Measurements from ENCODE around the gene MRTFB. TPM values are rescaled to one million over a fixed set of nuclear protein-coding genes. Genes with fewer than 3 reads are reported as not detected.

The MRTFB gene
- total RNA-seq, 1 experiment from 2014 or later = 90.5 TPM

GRCh38 chr16:14314116-14314515 lies 243.0 kb downstream of the MRTFB start:
- ATAC-seq (no peak), DNase-seq (ENCODE audit: low read depth, low spot score) (no peak)
- Histone ChIP-seq H3K27me3 (ENCODE audit: control insufficient read depth, insufficient read depth, low read length) (no peaks in the 10 kb centered on the region), H3K4me3 (ENCODE audit: low read depth in 2 of 2, low read length in 2 of 2) (no peak overlapping the region), H3K4me1 (ENCODE audit: control insufficient read depth, insufficient read depth, low read length) (peaks cover 31% of the 10 kb centered on the region), H3K9me3 (ENCODE audit: control insufficient read depth, insufficient read depth, low read depth, low read length) (no peaks in the 10 kb centered on the region), H3K36me3 (ENCODE audit: control insufficient read depth, insufficient read depth, low read length) (no peaks in the 10 kb centered on the region), H3K27ac (ENCODE audit: low read length) (no peak overlapping the region)
- ChIA-PET CTCF (no interaction called here), POLR2A (no interaction called here)
- BruUV-seq (replicated peaks) = no TSS peak
- no peak for TF ChIP-seq CTCF (IDR thresholded peaks at IDR 0.05)
- TF ChIP-seq REST (IDR thresholded peaks at IDR 0.05; ENCODE audit: insufficient read depth in 1 of 2, low read depth in 2 of 2, low read length in 1 of 2) = no peak
- no peak for TF ChIP-seq TCF7L2 (IDR thresholded peaks at IDR 0.05; ENCODE audit: low read depth, low read length)
- no peak for TF ChIP-seq SIN3A (IDR thresholded peaks at IDR 0.05; ENCODE audit: borderline replicate concordance, insufficient read depth, low read depth, low read length)
- TF ChIP-seq POLR2AphosphoS5 (IDR thresholded peaks at IDR 0.05; ENCODE audit: low read depth, low read length) = no peak
- in situ Hi-C loops (cut with HindIII; ENCODE audit: low pct_unique_long_range_greater_than_20kb, low sequenced_read_pairs) (no loop called here), intact Hi-C loops (cut with micrococcal nuclease; ENCODE audit: unreplicated experiment) (no loop called here)

GRCh38 chr16:14315683-14316320 lies 244.7 kb downstream of the MRTFB start:
- ChIA-PET POLR2A (no interaction called here), CTCF (no interaction called here)
- peaks cover 14% of the 10 kb centered on the region for H3K4me1 ChIP-seq (ENCODE audit: control insufficient read depth, insufficient read depth, low read length)
- BruUV-seq (replicated peaks) = no TSS peak
- no peak overlapping the region for H3K27ac ChIP-seq (ENCODE audit: low read length)
- H3K36me3 ChIP-seq (ENCODE audit: control insufficient read depth, insufficient read depth, low read length) = no peaks in the 10 kb centered on the region
- in situ Hi-C loops (cut with HindIII; ENCODE audit: low pct_unique_long_range_greater_than_20kb, low sequenced_read_pairs) = no loop called here
- no peak overlapping the region for H3K4me3 ChIP-seq (ENCODE audit: low read depth in 2 of 2, low read length in 2 of 2)
- DNase-seq (ENCODE audit: low read depth, low spot score) (no peak), ATAC-seq (no peak)
- intact Hi-C loops (cut with micrococcal nuclease; ENCODE audit: unreplicated experiment) = no loop called here
- H3K9me3 ChIP-seq (ENCODE audit: control insufficient read depth, insufficient read depth, low read depth, low read length) = no peaks in the 10 kb centered on the region
- no peak for TF ChIP-seq CTCF (IDR thresholded peaks at IDR 0.05)
- no peak for TF ChIP-seq POLR2AphosphoS5 (IDR thresholded peaks at IDR 0.05; ENCODE audit: low read depth, low read length)
- no peak for TF ChIP-seq REST (IDR thresholded peaks at IDR 0.05; ENCODE audit: insufficient read depth in 1 of 2, low read depth in 2 of 2, low read length in 1 of 2)
- TF ChIP-seq SIN3A (IDR thresholded peaks at IDR 0.05; ENCODE audit: borderline replicate concordance, insufficient read depth, low read depth, low read length) = no peak
- TF ChIP-seq TCF7L2 (IDR thresholded peaks at IDR 0.05; ENCODE audit: low read depth, low read length) = no peak
- no peaks in the 10 kb centered on the region for H3K27me3 ChIP-seq (ENCODE audit: control insufficient read depth, insufficient read depth, low read length)
